HUES64 (cell line): ENCODE results near the gene RIMKLB.
"Not testable (repeated sequence)": the region's sequence is repeated elsewhere in the genome, so short reads cannot be mapped to it uniquely, and the experiment has no call there.

Experiments used
- H3K27ac ChIP-seq: 2 replicates; pipeline ENCODE4 v1.7.0; 2013; ENCODE audit warnings: low read depth, low read length, inconsistent platforms
- H3K27me3 ChIP-seq: 2 replicates; pipeline ENCODE4 v1.6.1; 2013; ENCODE audit warnings: mild to moderate bottlenecking, low read length; ENCODE audit not compliant: insufficient read depth
- H3K36me3 ChIP-seq: 2 replicates; pipeline ENCODE4 v1.6.1; 2013; ENCODE audit warnings: mild to moderate bottlenecking, low read length; ENCODE audit not compliant: insufficient read depth
- H3K4me1 ChIP-seq: 2 replicates; pipeline ENCODE4 v1.6.1; 2013; ENCODE audit warnings: mild to moderate bottlenecking, low read length, moderate library complexity; ENCODE audit not compliant: insufficient read depth
- H3K4me3 ChIP-seq: 2 replicates; pipeline ENCODE4 v1.5.1; 2013; ENCODE audit warnings: mild to moderate bottlenecking, low read length, moderate library complexity
- H3K9ac ChIP-seq: 2 replicates; pipeline ENCODE4 v1.6.1; 2013; ENCODE audit warnings: mild to moderate bottlenecking, low read depth, low read length
- H3K9me3 ChIP-seq: 2 replicates; pipeline ENCODE4 v1.6.1; 2013; ENCODE audit warnings: low read depth, low read length; ENCODE audit not compliant: insufficient read depth
- WGBS: fragments of 150-250, 120-280 bp; methylation state at CpG from one replicate; pipeline ENCODE4 v1.1.7; 2013; ENCODE audit warnings: missing lambda C conversion rate; 5-methylcytosine and 5-hydroxymethylcytosine counted together

Gene RIMKLB

GRCh38 chr12:8794611-8795010, 96.8 kb downstream of the RIMKLB start:
- not testable (repeated sequence) for H3K27ac ChIP-seq, H3K27me3 ChIP-seq, H3K4me1 ChIP-seq, H3K4me3 ChIP-seq, H3K9ac ChIP-seq
- 93% methylated on average over 21 of the region's 21 CpGs for WGBS
- Histone ChIP-seq H3K9me3 (peaks cover 18% of the 10 kb centered on the region), H3K36me3 (peaks cover 57% of the 10 kb centered on the region)

DNA sequence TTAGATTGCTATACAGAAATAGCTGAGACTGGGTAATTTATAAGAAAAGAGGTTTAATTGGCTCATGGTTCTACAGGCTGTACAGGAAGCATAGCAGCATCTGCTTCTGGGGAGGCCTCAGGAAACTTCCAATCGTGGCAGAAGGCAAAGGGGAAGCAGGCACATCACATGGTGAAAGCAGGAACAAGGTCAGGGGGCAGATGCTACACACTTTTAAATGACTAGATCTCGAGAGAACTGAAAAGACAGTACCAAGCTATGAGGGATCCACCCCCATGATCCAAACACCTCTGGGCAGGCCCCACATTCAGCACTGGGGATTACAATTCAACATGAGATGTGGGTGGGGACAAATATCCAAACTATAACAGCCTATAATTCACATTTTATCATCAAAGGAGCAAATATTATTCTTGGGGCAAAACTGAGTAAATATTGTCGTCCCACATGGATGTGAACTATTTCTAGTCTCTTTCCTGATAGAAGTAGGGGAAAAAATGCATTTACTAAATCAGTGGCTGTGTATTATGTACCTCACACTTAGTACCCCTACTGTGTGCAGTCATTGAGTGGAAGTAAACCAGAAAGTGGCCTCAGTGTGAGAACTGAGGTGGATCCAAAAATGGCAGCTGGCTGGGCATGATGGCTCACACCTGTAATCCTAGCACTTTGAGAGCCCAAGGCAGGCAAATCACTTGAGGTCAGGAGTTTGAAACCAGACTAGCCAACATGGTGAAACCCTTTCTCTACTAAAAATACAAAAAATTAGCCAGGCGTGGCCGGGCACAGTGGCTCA, 99.2 kb downstream of the RIMKLB start:
- peaks cover 41% of the 10 kb centered on the region for H3K36me3 ChIP-seq
- H3K9ac ChIP-seq, result no peak overlapping the region
- peaks cover 13% of the 10 kb centered on the region for H3K9me3 ChIP-seq
- no peaks in the 10 kb centered on the region for H3K27me3 ChIP-seq
- H3K4me3 ChIP-seq, result no peak overlapping the region
- WGBS, result 75% methylated on average over 5 of the region's 5 CpGs
- no peaks in the 10 kb centered on the region for H3K4me1 ChIP-seq
- peak overlapping the region; percentile 25; the same call in 1 of the 2 replicates for H3K27ac ChIP-seq

- 94% methylated on average over 3 of the region's 3 CpGs for WGBS
- not testable (repeated sequence) for H3K9ac ChIP-seq, H3K27ac ChIP-seq, H3K4me1 ChIP-seq, H3K4me3 ChIP-seq, H3K27me3 ChIP-seq, H3K9me3 ChIP-seq
- peaks cover 10% of the 10 kb centered on the region for H3K36me3 ChIP-seq
Measured at GRCh38 chr12:8801213-8801612, 103.4 kb downstream of the RIMKLB start.

GRCh38 chr12:8804833-8805232, 107.0 kb downstream of the RIMKLB start:
- not testable (repeated sequence) for H3K27ac ChIP-seq, H3K9ac ChIP-seq, H3K9me3 ChIP-seq, H3K4me1 ChIP-seq, H3K36me3 ChIP-seq, H3K4me3 ChIP-seq, H3K27me3 ChIP-seq
- WGBS, result 56% methylated on average over 3 of the region's 3 CpGs

GRCh38 chr12:8805487-8805886, 107.7 kb downstream of the RIMKLB start:
- H3K9ac ChIP-seq, result peak overlapping the region; percentile 26; the same call in 1 of the 2 replicates
- peaks cover 14% of the 10 kb centered on the region for H3K4me1 ChIP-seq
- H3K36me3 ChIP-seq, H3K27me3 ChIP-seq, H3K9me3 ChIP-seq, H3K27ac ChIP-seq: not testable (repeated sequence)
- WGBS, result 68% methylated on average over 11 of the region's 11 CpGs
- peak overlapping the region; percentile 27 for H3K4me3 ChIP-seq

DNA sequence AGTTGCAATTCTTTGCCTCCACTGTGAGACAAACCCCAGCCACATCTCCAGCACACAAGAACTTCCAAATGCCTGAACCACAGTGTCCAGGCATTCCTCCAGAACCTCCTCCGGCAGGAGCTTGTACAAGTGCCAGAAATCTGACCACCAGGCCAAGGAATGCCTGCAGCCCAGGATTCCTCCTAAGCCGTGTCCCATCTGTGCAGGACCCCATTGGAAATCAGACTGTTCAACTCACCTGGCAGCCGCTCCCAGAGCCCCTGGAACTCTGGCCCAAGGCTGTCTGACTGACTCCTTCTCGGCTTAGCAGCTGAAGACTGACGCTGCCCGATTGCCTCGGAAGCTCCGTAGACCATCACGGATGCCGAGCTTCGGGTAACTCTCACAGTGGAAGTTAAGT, 109.3 kb downstream of the RIMKLB start:
- H3K9me3 ChIP-seq, H3K27ac ChIP-seq, H3K9ac ChIP-seq, H3K36me3 ChIP-seq, H3K4me3 ChIP-seq, H3K27me3 ChIP-seq: not testable (repeated sequence)
- 89% methylated on average over 11 of the region's 11 CpGs for WGBS
- peaks cover 15% of the 10 kb centered on the region for H3K4me1 ChIP-seq

- Histone ChIP-seq H3K9ac (peak overlapping the region; percentile 34; the same call in 1 of the 2 replicates), H3K27ac (peak overlapping the region; percentile 77), H3K4me1 (peaks cover 25% of the 10 kb centered on the region)
Measured at GRCh38 chr12:8810112-8810511, 112.3 kb downstream of the RIMKLB start.

DNA sequence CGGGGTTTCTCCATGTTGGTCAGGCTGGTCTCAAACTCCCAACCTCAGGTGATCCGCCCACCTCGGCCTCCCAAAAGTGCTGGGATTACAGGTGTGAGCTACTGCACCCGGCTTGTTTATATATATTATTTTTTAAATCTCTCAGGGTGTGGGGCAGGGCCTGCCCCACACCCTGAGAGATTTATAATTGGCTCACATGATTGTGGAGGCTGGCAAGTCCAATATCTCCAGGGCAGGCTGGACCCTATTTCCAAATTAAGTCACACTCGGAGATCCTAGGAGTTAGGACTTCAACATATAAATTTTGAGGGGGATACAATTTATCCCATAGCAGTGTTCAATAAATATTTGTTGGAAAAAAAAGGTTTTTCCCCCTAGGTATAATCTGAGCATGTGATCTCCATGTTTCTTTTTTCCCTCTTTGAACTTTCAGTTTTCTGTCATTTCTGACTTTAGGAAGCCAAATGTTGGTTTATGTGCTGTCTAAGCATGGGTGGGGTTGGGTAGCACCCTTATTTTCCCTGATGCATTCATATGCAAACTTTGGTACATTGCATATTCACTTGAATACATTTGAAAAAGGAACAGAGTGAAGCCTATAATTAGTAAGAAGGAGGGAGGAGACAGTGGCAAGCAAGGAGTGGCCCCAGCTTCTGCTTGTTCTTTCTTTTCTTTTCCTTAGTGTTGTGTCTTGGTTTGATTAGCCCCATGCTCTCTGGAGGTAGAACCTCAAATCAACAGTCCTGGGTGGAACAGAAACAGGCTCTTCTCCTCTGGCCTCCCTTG, 116.0 kb downstream of the RIMKLB start:
- H3K9ac ChIP-seq, result no peak overlapping the region
- peak overlapping the region; percentile 69; the same call in 1 of the 2 replicates for H3K27ac ChIP-seq
- WGBS, result 89% methylated on average over 3 of the region's 5 CpGs
- H3K9me3 ChIP-seq, result no peaks in the 10 kb centered on the region
- H3K36me3 ChIP-seq, result no peaks in the 10 kb centered on the region
- no peak overlapping the region for H3K4me3 ChIP-seq
- H3K4me1 ChIP-seq, result peaks cover 25% of the 10 kb centered on the region
- H3K27me3 ChIP-seq, result no peaks in the 10 kb centered on the region

More at GRCh38 chr12:8810112-8810511, 112.3 kb downstream of the RIMKLB start:
- H3K27me3 ChIP-seq, H3K4me3 ChIP-seq, H3K9me3 ChIP-seq, H3K36me3 ChIP-seq: not testable (repeated sequence)
- WGBS, result 9% methylated on average over 7 of the region's 7 CpGs

DNA sequence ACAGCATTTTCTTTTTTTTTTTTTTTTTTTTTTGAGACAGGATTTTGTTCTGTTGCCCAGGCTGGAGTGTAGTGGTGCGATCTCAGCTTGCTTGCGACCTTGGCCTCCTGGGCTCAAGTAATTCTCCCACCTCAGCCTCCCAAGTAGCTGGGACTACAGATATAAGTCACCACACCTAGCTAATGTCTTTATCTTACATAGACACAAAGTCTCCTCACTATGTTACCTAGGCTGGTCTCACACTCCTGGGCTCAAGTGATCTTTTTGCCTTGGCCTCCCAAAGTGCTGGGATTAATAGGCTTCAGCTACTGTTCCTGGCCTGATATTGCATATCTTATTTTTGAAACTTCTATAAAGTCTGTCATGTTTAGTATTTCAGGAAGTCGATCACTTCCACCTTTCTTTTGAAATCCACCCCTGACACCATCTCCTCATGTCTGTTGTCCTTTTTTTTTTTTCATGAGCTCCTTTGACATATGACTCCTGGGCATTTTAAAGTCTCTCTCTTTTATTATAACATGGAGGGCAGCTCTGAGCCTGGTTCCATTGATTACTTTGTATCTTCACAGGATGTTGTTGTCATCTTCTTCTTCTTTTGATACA, 118.8 kb downstream of the RIMKLB start:
- Histone ChIP-seq H3K27ac (no peak overlapping the region), H3K4me3 (no peak overlapping the region), H3K9me3 (no peaks in the 10 kb centered on the region), H3K9ac (no peak overlapping the region), H3K27me3 (no peaks in the 10 kb centered on the region), H3K4me1 (peaks cover 23% of the 10 kb centered on the region), H3K36me3 (no peaks in the 10 kb centered on the region)
- 87% methylated on average over 3 of the region's 3 CpGs for WGBS

- Histone ChIP-seq H3K4me3 (no peak overlapping the region), H3K27ac (no peak overlapping the region), H3K27me3 (no peaks in the 10 kb centered on the region), H3K9ac (no peak overlapping the region), H3K4me1 (peaks cover 32% of the 10 kb centered on the region), H3K9me3 (no peaks in the 10 kb centered on the region), H3K36me3 (no peaks in the 10 kb centered on the region)
- no CpG with 5 or more reads among the region's 1 CpG for WGBS
Measured at GRCh38 chr12:8817856-8818255, 120.1 kb downstream of the RIMKLB start.

DNA sequence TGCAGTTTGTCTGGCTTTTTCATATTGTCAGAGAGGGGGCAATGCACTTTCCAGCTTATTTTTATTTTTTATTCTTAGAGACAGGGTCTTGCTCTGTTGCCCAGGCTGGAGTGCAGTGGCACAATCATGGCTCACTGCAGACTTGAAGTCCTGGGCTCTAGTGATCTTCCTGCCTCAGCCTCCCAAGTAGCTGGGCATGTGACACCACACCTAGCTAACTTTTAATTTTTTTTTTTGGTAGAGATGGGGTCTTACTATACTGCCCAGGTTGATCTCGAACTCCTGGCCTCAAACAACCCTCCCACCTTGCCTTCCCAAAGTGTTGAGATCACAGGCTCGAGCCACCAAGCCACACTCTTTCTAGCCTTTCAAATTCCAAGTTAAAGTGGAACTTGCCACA, 120.7 kb downstream of the RIMKLB start:
- H3K9ac ChIP-seq, result no peak overlapping the region
- no peaks in the 10 kb centered on the region for H3K36me3 ChIP-seq
- H3K9me3 ChIP-seq, result no peaks in the 10 kb centered on the region
- WGBS, result 86% methylated on average over 2 of the region's 2 CpGs
- H3K4me1 ChIP-seq, result peaks cover 36% of the 10 kb centered on the region
- H3K27me3 ChIP-seq, result no peaks in the 10 kb centered on the region
- H3K27ac ChIP-seq, result no peak overlapping the region; the same call in 1 of the 2 replicates
- no peak overlapping the region for H3K4me3 ChIP-seq
